Esophagus squamous epithelium (tissue), 5 donors: ENCODE data around the gene CDC42EP1. TPM values are rescaled to one million over a fixed set of nuclear protein-coding genes. Genes with fewer than 3 reads are reported as not detected.
"Not testable (repeated sequence)": the region's sequence is repeated elsewhere in the genome, so short reads cannot be mapped to it uniquely, and the experiment has no call there.

ENCODE experiments used
- DNase-seq: peaks from one replicate; lab custom pipeline; 2025; lab: John Stamatoyannopoulos, UW
- H3K27ac ChIP-seq, 4 donors: fragments of 200-600 bp; sonication (generic); one replicate each; pipeline ENCODE4 v1.5.1; 2016 to 2019; ENCODE audit warnings: mild to moderate bottlenecking in 1 of 4
- H3K27me3 ChIP-seq, 4 donors: fragments of 200-600 bp; sonication (generic); 1 replicate in 3 of 4; 2 replicates in 1 of 4; pipeline versions ENCODE4 v1.5.1 to v1.6.0; 2017 to 2021; ENCODE audit warnings: antibody characterized with exemption in 1 of 4
- H3K36me3 ChIP-seq, 3 donors: fragments of 200-600 bp; sonication (generic); one replicate each; pipeline ENCODE4 v1.5.1; 2016 to 2019
- H3K4me1 ChIP-seq, 3 donors: fragments of 200-600 bp; sonication (generic); one replicate each; pipeline ENCODE4 v1.5.1; 2017 to 2019
- H3K4me3 ChIP-seq, 4 donors: fragments of 200-600 bp; sonication (generic); 1 replicate in 3 of 4; 2 replicates in 1 of 4; pipeline ENCODE4 v1.5.1; 2016 to 2019; ENCODE audit warnings: mild to moderate bottlenecking in 2 of 4, moderate library complexity in 1 of 4
- H3K9me3 ChIP-seq, 3 donors: fragments of 200-600 bp; sonication (generic); one replicate each; pipeline ENCODE4 v1.5.1; 2016 to 2019
- POLR2A ChIP-seq, 4 donors: fragments of 450-650 bp; IDR thresholded peaks; one replicate each; pipeline ENCODE4 v1.6.1; 2017; ENCODE audit warnings: antibody characterized with exemption in 4 of 4, mild to moderate bottlenecking in 4 of 4, moderate library complexity in 3 of 4
- WGBS, 2 donors: methylation state at CpG; one replicate each; pipeline ENCODE4 v1.1.5; 2018; 5-methylcytosine and 5-hydroxymethylcytosine counted together
- intact Hi-C: fragments of 100-400 bp; cut with DNase I; formaldehyde crosslinking; loops from one replicate; pipeline ENCODE4 v1.15.0; 2022
- total RNA-seq, 4 donors: library from RNA; depleted of rRNA; stranded (reverse); fragments of >200 nt; gene quantifications; one replicate each; pipeline ENCODE4 v1.1.0, GENCODE V29; 2016
- TF ChIP-seq, protein P1 (sequence below), 6 experiments: fragments of 450-650 bp in 4 of 6; fragments of 200-600 bp in 2 of 6; sonication (generic) in 2 of 6; IDR thresholded peaks; one replicate each; pipeline ENCODE4 v1.5.1; 2016 to 2019; ENCODE audit warnings: antibody characterized with exemption in 6 of 6, mild to moderate bottlenecking in 4 of 6, moderate library complexity in 4 of 6
- donor health status: DM: yes; HTN: yes; CAD: no.

Gene CDC42EP1
- total RNA-seq, 4 donors from 2014 or later: 40.6 to 89.4 (median 53.8) TPM

DNA sequence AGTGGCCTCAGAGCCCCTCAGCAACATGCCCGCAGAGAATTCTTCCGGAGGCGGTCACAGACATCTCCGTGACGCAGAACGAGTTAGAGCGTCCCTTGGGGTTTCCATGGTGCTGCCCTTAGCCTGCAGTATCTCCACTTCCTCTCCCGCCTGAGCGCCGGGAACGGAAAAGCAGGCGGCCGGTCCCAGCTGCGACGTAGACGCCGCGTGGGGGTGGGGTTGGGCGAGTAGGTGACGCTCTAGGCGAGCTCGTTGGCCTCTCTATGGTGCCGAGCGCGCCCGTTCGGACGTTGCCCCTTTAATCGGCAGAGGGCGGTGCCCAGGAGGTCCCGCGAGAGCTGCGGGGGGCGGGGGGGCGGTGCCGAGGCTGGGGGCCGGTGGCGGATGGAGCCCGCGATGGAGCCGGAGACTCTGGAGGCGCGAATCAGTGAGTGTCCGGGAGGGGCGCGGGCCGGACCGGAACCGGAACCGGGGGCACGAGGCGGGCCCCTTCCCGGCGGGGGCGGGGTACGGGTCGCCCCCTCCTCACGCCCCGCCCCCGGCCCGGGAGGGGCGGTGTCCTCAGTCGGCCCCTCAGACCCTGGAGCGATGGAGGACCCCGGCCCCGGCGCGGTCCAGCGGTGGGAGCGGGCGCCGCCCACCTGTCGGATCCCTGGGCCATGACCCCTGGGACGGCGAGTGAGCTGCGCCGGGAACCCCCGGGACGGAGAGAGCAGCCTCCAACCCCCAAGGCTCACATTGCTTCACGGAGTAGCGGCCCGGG, 48.4 kb downstream of the CDC42EP1 start, which contains the start of gene GGA1:
GGA1 (plus strand) TSS at position 358 of the 763 bp plus-strand sequence; CDS start at position 385, 27 bp downstream.
- H3K9me3 ChIP-seq: no peaks in the 10 kb centered on the region
- peak within 1 kb of the TSS; percentile 94 to 99 (median 96) for H3K27ac ChIP-seq
- TF ChIP-seq, protein P1, sequence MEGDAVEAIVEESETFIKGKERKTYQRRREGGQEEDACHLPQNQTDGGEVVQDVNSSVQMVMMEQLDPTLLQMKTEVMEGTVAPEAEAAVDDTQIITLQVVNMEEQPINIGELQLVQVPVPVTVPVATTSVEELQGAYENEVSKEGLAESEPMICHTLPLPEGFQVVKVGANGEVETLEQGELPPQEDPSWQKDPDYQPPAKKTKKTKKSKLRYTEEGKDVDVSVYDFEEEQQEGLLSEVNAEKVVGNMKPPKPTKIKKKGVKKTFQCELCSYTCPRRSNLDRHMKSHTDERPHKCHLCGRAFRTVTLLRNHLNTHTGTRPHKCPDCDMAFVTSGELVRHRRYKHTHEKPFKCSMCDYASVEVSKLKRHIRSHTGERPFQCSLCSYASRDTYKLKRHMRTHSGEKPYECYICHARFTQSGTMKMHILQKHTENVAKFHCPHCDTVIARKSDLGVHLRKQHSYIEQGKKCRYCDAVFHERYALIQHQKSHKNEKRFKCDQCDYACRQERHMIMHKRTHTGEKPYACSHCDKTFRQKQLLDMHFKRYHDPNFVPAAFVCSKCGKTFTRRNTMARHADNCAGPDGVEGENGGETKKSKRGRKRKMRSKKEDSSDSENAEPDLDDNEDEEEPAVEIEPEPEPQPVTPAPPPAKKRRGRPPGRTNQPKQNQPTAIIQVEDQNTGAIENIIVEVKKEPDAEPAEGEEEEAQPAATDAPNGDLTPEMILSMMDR (IDR thresholded peaks at IDR 0.05): no peak
- peak in 2 of 4 donors; percentile 40 to 54 for TF ChIP-seq POLR2A (IDR thresholded peaks at IDR 0.05)
- intact Hi-C loops: loop anchor here (5.0 kb wide), 1 partner anchor 46 kb away; the partner anchor contains the start of gene CDC42EP1
- H3K4me1 ChIP-seq: peaks cover 41 to 80% (median 45%) of the 10 kb centered on the region in 3 donors
- peak within 1 kb of the TSS; percentile 80 to 98 (median 91) for H3K4me3 ChIP-seq
- peak; percentile 87 for DNase-seq
- no peaks in the 10 kb centered on the region for H3K36me3 ChIP-seq
- WGBS, 2 donors: 0% methylated on average over 7 of the region's 82 CpGs; no CpG with 5 or more reads in 1 of the 2 donors
- no peaks in the 10 kb centered on the region for H3K27me3 ChIP-seq

DNA sequence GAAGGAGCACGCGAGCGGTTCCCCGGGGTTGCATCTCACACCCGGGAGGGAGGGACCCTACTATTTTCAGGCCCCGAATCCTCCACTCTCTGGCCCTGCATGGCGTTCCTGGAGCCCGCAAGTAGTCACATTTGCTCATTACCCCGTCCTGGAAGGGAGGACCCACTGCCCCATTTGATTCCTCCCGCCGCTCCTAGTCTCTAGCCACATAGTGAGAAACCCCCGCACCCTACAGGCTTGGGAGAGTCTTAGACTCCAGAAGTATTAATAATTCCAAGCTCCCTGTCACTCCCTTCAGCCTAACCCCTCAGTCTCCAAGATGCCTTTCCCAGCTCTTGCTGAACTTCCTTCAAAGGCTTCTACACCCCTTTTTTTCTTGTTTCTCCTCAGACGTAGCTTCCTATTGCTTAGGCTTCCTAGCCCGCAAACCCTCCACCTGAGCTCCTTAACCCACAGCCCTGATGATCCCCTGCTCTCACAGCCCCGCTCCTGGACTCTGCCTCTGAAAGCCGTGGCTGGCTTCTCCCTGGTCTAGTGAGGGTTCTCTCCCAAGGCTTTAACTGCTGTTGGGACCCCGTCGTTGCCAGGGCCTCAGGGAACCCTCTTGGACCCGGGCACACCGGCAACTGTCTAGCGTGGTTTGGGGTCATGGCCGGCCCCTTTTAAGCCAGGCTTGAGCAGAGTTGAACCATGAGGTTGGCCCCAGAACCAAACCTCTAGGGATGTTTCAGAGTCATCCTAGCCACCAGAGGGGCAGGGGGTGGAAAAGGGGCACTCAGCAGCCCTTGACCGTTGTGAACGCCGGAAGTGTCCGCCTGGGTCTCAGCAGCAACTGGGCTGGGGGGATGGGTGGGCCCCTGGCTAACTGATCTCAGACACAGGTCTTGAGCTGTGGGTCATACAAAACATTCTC, 49.2 kb downstream of the CDC42EP1 start:
- intact Hi-C loops: loop anchor here (5.0 kb wide), 1 partner anchor 47 kb away; the partner anchor contains the start of gene CDC42EP1

DNA sequence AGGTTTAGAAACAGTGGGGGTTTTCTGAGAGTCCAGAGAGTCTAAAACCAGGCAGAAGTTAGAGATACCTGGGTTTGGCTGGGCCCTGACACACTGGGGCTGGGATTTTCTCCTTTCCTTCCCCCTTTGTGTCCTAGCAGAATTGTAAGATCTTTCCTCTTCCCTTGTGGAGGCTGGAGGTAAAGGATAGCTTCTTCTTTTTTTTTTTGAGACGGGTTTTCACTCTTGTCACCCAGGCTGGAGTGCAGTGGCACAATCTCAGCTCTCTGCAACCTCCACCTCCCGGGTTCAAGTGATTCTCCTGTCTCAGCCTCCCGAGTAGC, 49.8 kb downstream of the CDC42EP1 start:
- intact Hi-C loops, DNase-seq, H3K9me3 ChIP-seq, H3K27me3 ChIP-seq: not testable (repeated sequence)
- 52 to 68% methylated on average over 3 of the region's 3 CpGs for WGBS, 2 donors
- H3K4me3 ChIP-seq: peak overlapping the region in 3 of 4 donors; percentile 80 to 98 (median 93)
- peaks cover 0 to 12% (median 0%) of the 10 kb centered on the region in 3 donors for H3K36me3 ChIP-seq
- H3K4me1 ChIP-seq: peaks cover 42 to 81% (median 49%) of the 10 kb centered on the region in 3 donors
- peak overlapping the region; percentile 94 to 99 (median 96) for H3K27ac ChIP-seq

More for the DNA sequence above, 49.2 kb downstream of the CDC42EP1 start:
- Histone ChIP-seq H3K9me3 (no peaks in the 10 kb centered on the region), H3K27ac (peak overlapping the region; percentile 94 to 99 (median 96)), H3K4me1 (peaks cover 42 to 85% (median 49%) of the 10 kb centered on the region in 3 donors), H3K36me3 (peaks cover 0 to 6% (median 0%) of the 10 kb centered on the region in 3 donors), H3K4me3 (peak overlapping the region; percentile 80 to 98 (median 91)), H3K27me3 (no peaks in the 10 kb centered on the region)
- TF ChIP-seq, protein P1 (IDR thresholded peaks at IDR 0.05): no peak
- 1 to 6% methylated on average over 14 to 15 of the region's 26 CpGs for WGBS, 2 donors
- DNase-seq: no peak

DNA sequence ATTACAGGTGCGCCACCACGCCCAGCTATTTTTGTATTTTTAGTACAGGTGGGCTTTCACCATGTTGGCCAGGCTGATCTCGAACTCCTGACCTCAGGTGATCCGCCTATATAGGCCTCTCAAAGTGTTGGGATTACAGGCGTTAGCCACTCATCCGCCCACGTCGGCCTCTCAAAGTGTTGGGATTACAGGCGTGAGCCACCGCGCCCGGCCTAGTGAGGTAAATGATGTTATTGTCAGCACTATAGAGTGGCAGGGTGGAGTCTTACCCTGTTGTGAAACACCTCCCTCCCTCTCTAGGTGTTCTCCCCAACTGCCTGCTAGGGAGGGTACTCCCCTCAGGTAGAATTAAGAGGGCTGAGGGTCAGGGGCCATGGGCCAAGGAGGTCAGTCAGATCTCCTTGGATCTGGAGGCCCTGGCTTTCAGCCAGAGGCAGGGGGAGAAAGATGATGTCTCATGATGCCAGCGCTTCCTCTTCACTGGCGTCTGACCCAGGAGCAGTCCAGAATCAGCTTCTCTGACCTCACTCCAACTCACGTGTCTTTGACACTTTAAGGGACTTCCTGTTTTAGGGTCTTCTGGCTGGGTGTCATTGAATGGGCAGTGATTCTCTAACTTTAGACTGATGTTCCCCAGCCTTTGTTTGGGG, 50.3 kb downstream of the CDC42EP1 start:
- Histone ChIP-seq H3K4me1 (peaks cover 42 to 76% (median 49%) of the 10 kb centered on the region in 3 donors), H3K4me3 (peak overlapping the region in 2 of 4 donors; percentile 93 to 98), H3K9me3 (no peaks in the 10 kb centered on the region), H3K36me3 (peaks cover 0 to 17% (median 0%) of the 10 kb centered on the region in 3 donors), H3K27ac (peak overlapping the region; percentile 51 to 96 (median 95)), H3K27me3 (no peaks in the 10 kb centered on the region)
- TF ChIP-seq, protein P1 (IDR thresholded peaks at IDR 0.05): no peak
- TF ChIP-seq POLR2A (IDR thresholded peaks at IDR 0.05): no peak
- no peak for DNase-seq
- intact Hi-C loops: no loop called here
- WGBS, 2 donors: 59 to 67% methylated on average over 10 to 12 of the region's 15 CpGs

DNA sequence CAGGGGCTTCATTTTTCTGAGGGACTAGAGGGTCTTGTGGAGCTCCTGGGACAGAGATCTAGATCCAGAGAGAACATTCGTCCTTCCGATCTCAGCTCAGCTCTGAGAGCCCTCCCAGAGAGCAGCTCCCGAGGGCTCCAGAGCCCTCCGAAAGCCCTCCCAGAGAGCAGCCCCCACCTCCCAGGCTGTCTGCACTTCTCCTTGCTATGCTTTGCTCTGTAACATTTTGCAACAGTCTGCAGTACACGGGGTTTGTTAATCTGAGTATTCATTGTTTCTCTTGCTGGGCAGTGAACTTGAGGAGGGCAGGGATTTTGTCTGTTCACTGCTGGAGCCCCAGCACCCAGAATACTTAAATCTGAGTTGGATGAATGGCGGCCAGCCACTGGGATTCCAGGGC, 50.9 kb downstream of the CDC42EP1 start:
- DNase-seq: no peak
- 64 to 100% methylated on average over 2 to 3 of the region's 6 CpGs for WGBS, 2 donors

More for the DNA sequence above, 50.9 kb downstream of the CDC42EP1 start:
- peaks cover 42 to 70% (median 49%) of the 10 kb centered on the region in 3 donors for H3K4me1 ChIP-seq
- H3K36me3 ChIP-seq: peaks cover 0 to 23% (median under 1%) of the 10 kb centered on the region in 3 donors
- no peaks in the 10 kb centered on the region for H3K27me3 ChIP-seq
- no peaks in the 10 kb centered on the region for H3K9me3 ChIP-seq
- intact Hi-C loops: no loop called here
- H3K27ac ChIP-seq: peak overlapping the region in 3 of 4 donors; percentile 94 to 96 (median 96)
- H3K4me3 ChIP-seq: no peak overlapping the region
- TF ChIP-seq POLR2A (IDR thresholded peaks at IDR 0.05): no peak
- TF ChIP-seq, protein P1 (IDR thresholded peaks at IDR 0.05): no peak
